CD4-positive, alpha-beta memory T cell (primary cell): ENCODE results near the gene CNOT4. TPM values are rescaled to one million over a fixed set of nuclear protein-coding genes. Genes with fewer than 3 reads are reported as not detected.

Experiments
- CTCF ChIA-PET: fragments of 350-600 bp; sonication (Branson Sonifier 250); formaldehyde crosslinking; loops from one replicate; lab custom pipeline; 2021; ENCODE audit warnings: inconsistent platforms; ENCODE audit not compliant: partially characterized antibody; lab: Charles Lee
- POLR2A ChIA-PET: fragments of 350-600 bp; sonication (Branson Sonifier 250); formaldehyde crosslinking; loops from one replicate; lab custom pipeline; 2021; ENCODE audit not compliant: partially characterized antibody; lab: Charles Lee
- DNase-seq, 5 donors: peaks; one replicate each; pipeline versions ENCODE4 v3.0.0 to v3.0.0-alpha.2; 2020 to 2022; ENCODE audit warnings: mixed read lengths in 1 of 5
- H3K27ac ChIP-seq: one replicate; pipeline ENCODE4 v1.7.0; 2013; ENCODE audit warnings: low read depth, low read length
- H3K27me3 ChIP-seq: 2 replicates; pipeline ENCODE4 v1.7.0; 2013; ENCODE audit warnings: mild to moderate bottlenecking, low read length, moderate library complexity; ENCODE audit not compliant: insufficient read depth
- H3K36me3 ChIP-seq: 2 replicates; pipeline ENCODE4 v1.7.0; 2013; ENCODE audit warnings: mild to moderate bottlenecking, low read length, moderate library complexity; ENCODE audit not compliant: insufficient read depth
- H3K4me1 ChIP-seq: 2 replicates; pipeline ENCODE4 v1.7.0; 2013; ENCODE audit warnings: mild to moderate bottlenecking, low read length, moderate library complexity; ENCODE audit not compliant: insufficient read depth
- H3K4me3 ChIP-seq, 2 donors: one replicate each; pipeline ENCODE4 v1.7.0; 2013; ENCODE audit warnings: low read length in 2 of 2, mild to moderate bottlenecking in 1 of 2
- H3K9me3 ChIP-seq, 2 donors: one replicate each; pipeline ENCODE4 v1.7.0; 2013; ENCODE audit warnings: low read length in 2 of 2, control low read depth in 1 of 2; ENCODE audit not compliant: control insufficient read depth in 1 of 2
- H3K27ac Mint-ChIP-seq, 7 donors: one replicate each; pipeline ENCODE4 v1.8.0; 2020 to 2021; ENCODE audit warnings: mixed read lengths in 7 of 7, mild to moderate bottlenecking in 6 of 7, inconsistent platforms in 3 of 7, moderate library complexity in 3 of 7
- H3K27me3 Mint-ChIP-seq, 2 donors: one replicate each; pipeline ENCODE4 v1.8.0; 2020 to 2021; ENCODE audit warnings: mixed read lengths in 2 of 2
- H3K36me3 Mint-ChIP-seq, 2 donors: one replicate each; pipeline ENCODE4 v1.8.0; 2020 to 2021; ENCODE audit warnings: mixed read lengths in 2 of 2, inconsistent platforms in 1 of 2, mild to moderate bottlenecking in 1 of 2
- H3K4me1 Mint-ChIP-seq, 4 donors: one replicate each; pipeline ENCODE4 v1.8.0; 2020 to 2021; ENCODE audit warnings: mixed read lengths in 4 of 4, mild to moderate bottlenecking in 1 of 4
- H3K4me3 Mint-ChIP-seq, 8 donors: one replicate each; pipeline ENCODE4 v1.8.0; 2020 to 2021; ENCODE audit warnings: mixed read lengths in 8 of 8, mild to moderate bottlenecking in 7 of 8, moderate library complexity in 6 of 8, inconsistent platforms in 3 of 8
- H3K9me3 Mint-ChIP-seq, 8 donors: one replicate each; pipeline ENCODE4 v1.8.0; 2020 to 2021; ENCODE audit warnings: mixed read lengths in 8 of 8, mild to moderate bottlenecking in 5 of 8, inconsistent platforms in 3 of 8, moderate library complexity in 1 of 8
- intact Hi-C: fragments of 100-400 bp; cut with micrococcal nuclease; formaldehyde crosslinking; loops from one replicate; pipeline ENCODE4 v1.15.1; 2023
- polyA plus RNA-seq, 2 donors: library from polyadenylated mRNA; unstranded; fragments of 300-500 nt; fragmentation: Illumina TruSeq; gene quantifications; one replicate each; pipeline ENCODE4 v1.2.3, GENCODE V29; 2021
- total RNA-seq, 2 experiments: library from RNA; stranded (reverse); gene quantifications; one replicate each; pipeline ENCODE4 v1.2.3, GENCODE V29; 2021

The CNOT4 gene
- total and polyA plus RNA-seq, 4 experiments from 2014 or later = 11.1 to 35.0 (median 26.2) TPM

GRCh38 chr7:135525426-135525825, 15.5 kb upstream of the CNOT4 start:
- Mint-ChIP-seq H3K4me1 (no peaks in the 10 kb centered on the region), H3K36me3 (peaks cover 0 to 3% of the 10 kb centered on the region in 2 donors), H3K9me3 (peaks cover 0 to 3% (median 0%) of the 10 kb centered on the region in 8 donors), H3K4me3 (no peak overlapping the region), H3K27me3 (no peaks in the 10 kb centered on the region), H3K27ac (no peak overlapping the region)
- no peaks in the 10 kb centered on the region for H3K4me1 ChIP-seq
- CTCF ChIA-PET = no interaction called here
- no peak overlapping the region for H3K4me3 ChIP-seq
- H3K9me3 ChIP-seq = no peaks in the 10 kb centered on the region
- POLR2A ChIA-PET = no interaction called here
- DNase-seq = no peak
- no peaks in the 10 kb centered on the region for H3K36me3 ChIP-seq
- H3K27ac ChIP-seq = no peak overlapping the region
- H3K27me3 ChIP-seq = no peaks in the 10 kb centered on the region
- intact Hi-C loops = no loop called here

- Mint-ChIP-seq H3K27ac (no peak overlapping the region), H3K9me3 (peaks cover 0 to 3% (median 0%) of the 10 kb centered on the region in 8 donors), H3K36me3 (peaks cover 0 to 3% of the 10 kb centered on the region in 2 donors), H3K4me1 (no peaks in the 10 kb centered on the region), H3K4me3 (no peak overlapping the region), H3K27me3 (no peaks in the 10 kb centered on the region)
- no peaks in the 10 kb centered on the region for H3K4me1 ChIP-seq
- ChIA-PET CTCF (interaction anchor here (1.3 to 1.5 kb wide), 2 partner anchors 10 to 122 kb away, joined by 4 to 5 read pairs; no protein-coding TSS in a partner anchor), POLR2A (no interaction called here)
- intact Hi-C loops = no loop called here
- H3K27me3 ChIP-seq = no peaks in the 10 kb centered on the region
- no peak overlapping the region for H3K27ac ChIP-seq
- H3K4me3 ChIP-seq = no peak overlapping the region
- no peaks in the 10 kb centered on the region for H3K9me3 ChIP-seq
- H3K36me3 ChIP-seq = no peaks in the 10 kb centered on the region
- DNase-seq = no peak
Measured at GRCh38 chr7:135523146-135523545, 13.2 kb upstream of the CNOT4 start.

DNA sequence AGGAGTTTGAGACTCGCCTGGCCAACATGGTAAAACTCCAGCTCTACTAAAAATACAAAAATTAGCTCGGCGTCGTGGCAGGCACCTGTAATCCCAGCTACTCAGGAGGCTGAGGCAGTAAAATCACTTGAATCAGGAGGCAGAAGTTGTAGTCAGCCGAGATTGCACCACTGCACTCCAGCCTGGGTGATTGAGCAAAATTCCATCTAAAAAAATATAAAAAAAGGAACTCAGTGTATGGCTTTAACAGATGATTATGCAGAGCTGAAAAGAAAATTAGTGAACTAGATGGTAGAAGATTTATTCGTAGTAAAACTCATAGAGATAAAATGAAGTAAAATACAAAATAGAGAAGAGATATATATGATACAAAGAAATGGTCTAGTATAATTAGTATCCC, 12.6 kb upstream of the CNOT4 start:
- peaks cover 0 to 3% of the 10 kb centered on the region in 2 donors for H3K36me3 Mint-ChIP-seq
- H3K4me3 ChIP-seq = no peak overlapping the region
- H3K9me3 Mint-ChIP-seq = peaks cover 0 to 3% (median 0%) of the 10 kb centered on the region in 8 donors
- ChIA-PET CTCF (interaction anchor here (1.3 to 1.5 kb wide), 2 partner anchors 9 to 123 kb away, joined by 4 to 5 read pairs; no protein-coding TSS in a partner anchor), POLR2A (no interaction called here)
- H3K27me3 Mint-ChIP-seq = no peaks in the 10 kb centered on the region
- no peaks in the 10 kb centered on the region for H3K9me3 ChIP-seq
- no peak overlapping the region for H3K4me3 Mint-ChIP-seq
- no peaks in the 10 kb centered on the region for H3K4me1 Mint-ChIP-seq
- H3K4me1 ChIP-seq = no peaks in the 10 kb centered on the region
- H3K27ac ChIP-seq = no peak overlapping the region
- no peak for DNase-seq
- no peak overlapping the region for H3K27ac Mint-ChIP-seq
- no peaks in the 10 kb centered on the region for H3K36me3 ChIP-seq
- intact Hi-C loops = no loop called here
- H3K27me3 ChIP-seq = no peaks in the 10 kb centered on the region

DNA sequence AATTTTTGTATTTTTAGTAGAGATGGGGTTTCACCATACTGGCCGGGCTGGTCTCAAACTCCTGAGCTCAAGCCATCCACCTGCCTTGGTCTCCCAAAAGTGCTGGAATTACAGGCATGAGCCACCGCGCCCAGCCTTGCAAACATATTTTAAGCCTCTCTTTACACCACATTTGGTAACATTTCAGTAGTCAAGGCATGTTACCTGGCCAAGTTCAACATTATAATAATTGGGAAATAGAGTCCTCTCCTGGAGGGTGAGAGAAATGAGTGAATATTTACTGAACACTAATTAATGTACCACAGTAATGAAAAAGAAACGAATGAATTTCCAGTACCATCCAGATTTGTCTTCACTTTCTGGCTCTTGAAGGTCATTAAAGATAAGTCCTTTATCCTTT, 10.0 kb upstream of the CNOT4 start:
- H3K27ac ChIP-seq = no peak overlapping the region
- no peaks in the 10 kb centered on the region for H3K27me3 Mint-ChIP-seq
- ChIA-PET CTCF (interaction anchor here (0.7 kb wide), 1 partner anchor 241 kb away, joined by 3 read pairs; no protein-coding TSS in a partner anchor), POLR2A (no interaction called here)
- no peak overlapping the region for H3K27ac Mint-ChIP-seq
- H3K9me3 Mint-ChIP-seq = peaks cover 0 to 3% (median 0%) of the 10 kb centered on the region in 8 donors
- no peaks in the 10 kb centered on the region for H3K4me1 ChIP-seq
- no peaks in the 10 kb centered on the region for H3K4me1 Mint-ChIP-seq
- DNase-seq = no peak
- H3K36me3 Mint-ChIP-seq = peaks cover 0 to 3% of the 10 kb centered on the region in 2 donors
- intact Hi-C loops = no loop called here
- H3K27me3 ChIP-seq = no peaks in the 10 kb centered on the region
- H3K9me3 ChIP-seq = no peaks in the 10 kb centered on the region
- no peaks in the 10 kb centered on the region for H3K36me3 ChIP-seq
- no peak overlapping the region for H3K4me3 Mint-ChIP-seq
- no peak overlapping the region for H3K4me3 ChIP-seq

DNA sequence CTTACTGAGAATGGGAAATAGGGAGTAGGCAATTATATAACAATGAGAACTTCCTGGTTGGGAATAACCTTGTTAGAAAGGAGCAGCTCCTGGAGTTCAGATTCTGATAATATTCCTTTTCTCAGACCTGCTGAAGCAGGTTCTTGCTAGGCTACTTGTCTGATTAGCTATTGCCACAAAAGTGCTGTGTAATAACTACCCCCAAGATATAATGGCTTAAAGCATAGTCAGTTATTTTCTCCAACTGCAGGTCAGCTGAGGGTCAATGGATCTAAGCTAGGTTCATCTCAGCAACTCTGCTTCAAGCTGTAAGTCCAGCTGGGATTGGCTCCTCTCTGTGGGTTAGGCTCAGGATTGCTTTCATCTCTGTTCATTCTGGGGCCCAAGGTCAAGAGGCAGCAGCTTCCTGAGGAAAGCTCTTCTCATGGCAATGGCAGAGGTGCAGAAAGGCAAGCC, 9.4 kb upstream of the CNOT4 start:
- Histone ChIP-seq H3K4me3 (no peak overlapping the region), H3K27me3 (no peaks in the 10 kb centered on the region), H3K4me1 (no peaks in the 10 kb centered on the region), H3K27ac (no peak overlapping the region), H3K36me3 (no peaks in the 10 kb centered on the region), H3K9me3 (no peaks in the 10 kb centered on the region)
- Mint-ChIP-seq H3K27me3 (no peaks in the 10 kb centered on the region), H3K4me3 (no peak overlapping the region), H3K9me3 (peaks cover 0 to 3% (median 0%) of the 10 kb centered on the region in 8 donors), H3K36me3 (peaks cover 0 to 3% of the 10 kb centered on the region in 2 donors), H3K27ac (no peak overlapping the region), H3K4me1 (no peaks in the 10 kb centered on the region)
- intact Hi-C loops = no loop called here
- no peak for DNase-seq
- CTCF ChIA-PET = interaction anchor here (0.7 kb wide), 1 partner anchor 240 kb away, joined by 3 read pairs; no protein-coding TSS in a partner anchor
- POLR2A ChIA-PET = no interaction called here

GRCh38 chr7:135518748-135519147, 8.8 kb upstream of the CNOT4 start:
- peaks cover 0 to 1% of the 10 kb centered on the region in 2 donors for H3K36me3 Mint-ChIP-seq
- H3K4me1 Mint-ChIP-seq = no peaks in the 10 kb centered on the region
- H3K4me3 ChIP-seq = no peak overlapping the region
- H3K27me3 Mint-ChIP-seq = no peaks in the 10 kb centered on the region
- H3K27ac ChIP-seq = no peak overlapping the region
- ChIA-PET CTCF (no interaction called here), POLR2A (no interaction called here)
- no peaks in the 10 kb centered on the region for H3K4me1 ChIP-seq
- H3K9me3 Mint-ChIP-seq = peaks cover 0 to 3% (median 0%) of the 10 kb centered on the region in 8 donors
- no peak overlapping the region for H3K4me3 Mint-ChIP-seq
- intact Hi-C loops = no loop called here
- H3K9me3 ChIP-seq = no peaks in the 10 kb centered on the region
- H3K27ac Mint-ChIP-seq = no peak overlapping the region
- no peaks in the 10 kb centered on the region for H3K27me3 ChIP-seq
- H3K36me3 ChIP-seq = no peaks in the 10 kb centered on the region
- DNase-seq = no peak

- Histone ChIP-seq H3K9me3 (no peaks in the 10 kb centered on the region), H3K27ac (no peak overlapping the region)
- intact Hi-C loops = no loop called here
Measured at GRCh38 chr7:135517060-135517459, 7.2 kb upstream of the CNOT4 start.

More at GRCh38 chr7:135517060-135517459, 7.2 kb upstream of the CNOT4 start:
- Histone ChIP-seq H3K4me3 (no peak overlapping the region), H3K36me3 (no peaks in the 10 kb centered on the region), H3K4me1 (no peaks in the 10 kb centered on the region), H3K27me3 (no peaks in the 10 kb centered on the region)
- no peaks in the 10 kb centered on the region for H3K36me3 Mint-ChIP-seq
- CTCF ChIA-PET = no interaction called here
- no peak overlapping the region for H3K4me3 Mint-ChIP-seq
- no peaks in the 10 kb centered on the region for H3K4me1 Mint-ChIP-seq
- POLR2A ChIA-PET = no interaction called here
- H3K27me3 Mint-ChIP-seq = no peaks in the 10 kb centered on the region
- H3K27ac Mint-ChIP-seq = no peak overlapping the region
- DNase-seq = no peak
- H3K9me3 Mint-ChIP-seq = no peaks in the 10 kb centered on the region
